Ovary (tissue), 9 donors: ENCODE results near the gene KLHL17. TPM values are rescaled to one million over a fixed set of nuclear protein-coding genes. Genes with fewer than 3 reads are reported as not detected.
A peak's percentile ranks its signal among the peaks of the same experiment; 100 is the strongest.
"Not testable (repeated sequence)": the region's sequence is repeated elsewhere in the genome, so short reads cannot be mapped to it uniquely, and the experiment has no call there.

ENCODE experiments used
- DNase-seq, 5 donors: peaks; one replicate each; pipeline ENCODE4 v3.0.0-alpha.2; 2019 to 2020
- H3K27ac ChIP-seq, 2 donors: fragments of 200-600 bp; one replicate each; pipeline versions ENCODE4 v1.5.1 to v1.8.0; 2019 to 2022
- H3K27me3 ChIP-seq: fragments of 200-600 bp; one replicate; pipeline ENCODE4 v1.8.0; 2022
- H3K36me3 ChIP-seq: fragments of 200-600 bp; sonication (generic); one replicate; pipeline ENCODE4 v1.5.1; 2019
- H3K4me1 ChIP-seq: one replicate; pipeline ENCODE4 v1.8.1; 2013; ENCODE audit warnings: mild to moderate bottlenecking, moderate library complexity; ENCODE audit not compliant: insufficient read depth
- H3K4me3 ChIP-seq: fragments of 200-600 bp; sonication (generic); one replicate; pipeline ENCODE4 v1.5.1; 2017
- H3K9me3 ChIP-seq, 2 donors: fragments of 200-600 bp in 1 of 2; sonication (generic) in 1 of 2; one replicate each; pipeline versions ENCODE4 v1.5.1 to v1.8.1; 2013 to 2019; ENCODE audit warnings: mild to moderate bottlenecking in 1 of 2, moderate library complexity in 1 of 2
- EP300 ChIP-seq: sonication (generic); formaldehyde crosslinking; IDR thresholded peaks from one replicate; pipeline ENCODE4 v1.6.1; 2017; ENCODE audit warnings: antibody characterized with exemption
- POLR2A ChIP-seq: fragments of 450-650 bp; IDR thresholded peaks from one replicate; pipeline ENCODE4 v1.6.1; 2017; ENCODE audit warnings: antibody characterized with exemption, mild to moderate bottlenecking, moderate library complexity
- WGBS, 3 donors: extraction: QIAGEN DNeasy Blood & Tissue Kit in 1 of 3; methylation state at CpG; one replicate each; pipeline versions ENCODE4 v1.1.5 to v1.1.7; 2013 to 2017; 5-methylcytosine and 5-hydroxymethylcytosine counted together
- intact Hi-C, 4 donors: fragments of 100-400 bp; cut with DNase I; formaldehyde crosslinking; loops; one replicate each; pipeline versions ENCODE4 v1.11.0 to v1.15.1; 2022 to 2023
- polyA plus RNA-seq, 2 donors: library from polyadenylated mRNA; stranded (reverse); fragments of 200-250 nt in 1 of 2; fragments of 350-450 nt in 1 of 2; fragmentation: Illumina TruSeq in 1 of 2; extraction: RNeasy Lipid Tissue Mini Kit (QIAGEN cat#74804) in 1 of 2; gene quantifications; one replicate each; pipeline ENCODE4 v1.2.3, GENCODE V29; 2013 to 2014
- total RNA-seq, 7 donors: library from RNA; depleted of rRNA in 2 of 7; stranded (reverse); fragments of >200 nt in 2 of 7; fragmentation: NEBNext Ultra II Directional in 3 of 7; extraction: Animal tissue kit (Norgen Biotek cat#: 25700) in 3 of 7; gene quantifications; one replicate each; pipeline versions ENCODE4 v1.1.0 to v1.2.4, GENCODE V29; 2016 to 2023
- TF ChIP-seq, protein P1 (sequence below), 3 donors: fragments of 450-650 bp in 2 of 3; fragments of 200-600 bp in 1 of 3; IDR thresholded peaks; one replicate each; pipeline versions ENCODE4 v1.5.1 to v1.8.0; 2016 to 2022; ENCODE audit warnings: antibody characterized with exemption in 3 of 3, mild to moderate bottlenecking in 1 of 3
- donor health status: DM: no; HTN: no; CAD: no; lungs with moderate emphysema.
- donor health status: DM: no; HTN: no; CAD: no.
- donor health status: Bipolar disorder and iron deficiency.
- donor health status: DM: yes; HTN: yes; CAD: no.
- donor health status: DM: no; HTN: no; CAD: no.
- donor health status: DM: yes; HTN: yes; CAD: no.

Gene KLHL17
- total and polyA plus RNA-seq, 9 donors, result 0.13 to 6.7 (median 2.1) TPM

DNA sequence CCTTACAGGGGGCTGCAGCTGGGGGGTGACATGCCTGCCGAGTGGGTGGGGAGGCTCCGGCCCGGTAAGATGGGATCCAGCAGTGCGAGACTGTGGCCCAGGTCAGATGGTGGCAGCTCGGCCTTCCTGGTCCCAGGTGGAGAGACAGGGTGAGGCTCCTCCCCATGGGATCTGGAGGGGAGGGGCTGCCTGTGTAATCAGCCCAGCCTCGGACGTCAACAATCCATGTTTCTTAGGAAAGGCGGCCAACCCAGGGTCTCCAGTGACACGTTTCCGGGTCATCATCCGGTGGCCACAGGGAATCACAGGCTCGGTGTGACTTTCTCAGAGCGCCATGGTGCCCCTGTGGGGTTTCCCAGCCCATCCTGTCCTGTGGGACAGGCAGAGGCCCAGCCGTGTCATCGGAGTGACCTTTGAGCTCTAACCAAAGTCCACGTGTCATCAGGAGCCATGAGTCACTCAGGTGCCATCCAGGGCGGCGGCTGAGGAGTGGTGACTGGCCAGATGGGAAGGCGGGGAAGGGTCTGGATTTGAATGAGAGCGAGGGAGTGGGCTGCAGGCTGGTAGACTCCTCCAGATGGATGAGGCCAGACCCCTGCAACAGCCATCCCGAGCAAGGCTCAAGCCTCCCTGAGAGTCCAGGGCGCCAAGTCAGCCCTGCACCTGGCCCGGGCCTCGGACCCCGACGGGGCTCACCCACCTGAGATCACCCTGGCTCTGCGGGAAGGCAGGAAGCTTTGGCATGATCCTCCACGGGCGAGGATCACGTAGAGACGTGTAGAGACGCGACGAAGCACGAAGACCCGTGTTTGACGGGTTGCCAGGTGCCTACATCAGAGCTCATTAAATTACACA, 46.1 kb downstream of the KLHL17 start:
- Histone ChIP-seq H3K36me3 (no peaks in the 10 kb centered on the region), H3K27me3 (no peaks in the 10 kb centered on the region), H3K27ac (no peak overlapping the region), H3K9me3 (no peaks in the 10 kb centered on the region), H3K4me1 (no peaks in the 10 kb centered on the region), H3K4me3 (no peak overlapping the region)
- TF ChIP-seq, protein P1, sequence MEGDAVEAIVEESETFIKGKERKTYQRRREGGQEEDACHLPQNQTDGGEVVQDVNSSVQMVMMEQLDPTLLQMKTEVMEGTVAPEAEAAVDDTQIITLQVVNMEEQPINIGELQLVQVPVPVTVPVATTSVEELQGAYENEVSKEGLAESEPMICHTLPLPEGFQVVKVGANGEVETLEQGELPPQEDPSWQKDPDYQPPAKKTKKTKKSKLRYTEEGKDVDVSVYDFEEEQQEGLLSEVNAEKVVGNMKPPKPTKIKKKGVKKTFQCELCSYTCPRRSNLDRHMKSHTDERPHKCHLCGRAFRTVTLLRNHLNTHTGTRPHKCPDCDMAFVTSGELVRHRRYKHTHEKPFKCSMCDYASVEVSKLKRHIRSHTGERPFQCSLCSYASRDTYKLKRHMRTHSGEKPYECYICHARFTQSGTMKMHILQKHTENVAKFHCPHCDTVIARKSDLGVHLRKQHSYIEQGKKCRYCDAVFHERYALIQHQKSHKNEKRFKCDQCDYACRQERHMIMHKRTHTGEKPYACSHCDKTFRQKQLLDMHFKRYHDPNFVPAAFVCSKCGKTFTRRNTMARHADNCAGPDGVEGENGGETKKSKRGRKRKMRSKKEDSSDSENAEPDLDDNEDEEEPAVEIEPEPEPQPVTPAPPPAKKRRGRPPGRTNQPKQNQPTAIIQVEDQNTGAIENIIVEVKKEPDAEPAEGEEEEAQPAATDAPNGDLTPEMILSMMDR (IDR thresholded peaks at IDR 0.05), result no peak
- intact Hi-C loops, result no loop called here
- DNase-seq, result peak in 4 of 5 donors; percentile 8 to 29 (median 25)
- WGBS, 3 donors, result 76 to 81% (median 78%) methylated on average over 37 of the region's 37 CpGs

DNA sequence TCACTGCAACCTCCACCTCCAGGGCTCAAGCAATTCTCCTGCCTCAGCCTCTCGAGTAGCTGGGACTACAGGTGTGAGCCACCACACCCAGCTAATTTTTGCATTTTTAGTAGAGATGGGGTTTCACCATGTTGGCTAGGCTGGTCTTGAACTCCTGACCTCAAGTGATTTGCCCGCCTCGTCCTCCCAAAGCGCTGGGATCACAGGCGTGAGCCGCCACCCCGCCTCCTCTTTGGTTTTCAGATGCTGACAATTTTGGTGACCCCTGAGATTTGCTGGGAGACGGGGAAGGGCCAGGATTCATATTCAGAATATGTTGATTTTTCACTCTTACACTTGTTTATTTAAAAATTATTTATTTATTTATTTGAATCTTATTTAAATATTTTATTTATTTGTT, 49.7 kb downstream of the KLHL17 start:
- H3K27me3 ChIP-seq, H3K4me1 ChIP-seq, intact Hi-C loops, H3K36me3 ChIP-seq, H3K9me3 ChIP-seq, DNase-seq, H3K4me3 ChIP-seq, H3K27ac ChIP-seq: not testable (repeated sequence)
- 88 to 92% (median 92%) methylated on average over 8 of the region's 8 CpGs for WGBS, 3 donors

DNA sequence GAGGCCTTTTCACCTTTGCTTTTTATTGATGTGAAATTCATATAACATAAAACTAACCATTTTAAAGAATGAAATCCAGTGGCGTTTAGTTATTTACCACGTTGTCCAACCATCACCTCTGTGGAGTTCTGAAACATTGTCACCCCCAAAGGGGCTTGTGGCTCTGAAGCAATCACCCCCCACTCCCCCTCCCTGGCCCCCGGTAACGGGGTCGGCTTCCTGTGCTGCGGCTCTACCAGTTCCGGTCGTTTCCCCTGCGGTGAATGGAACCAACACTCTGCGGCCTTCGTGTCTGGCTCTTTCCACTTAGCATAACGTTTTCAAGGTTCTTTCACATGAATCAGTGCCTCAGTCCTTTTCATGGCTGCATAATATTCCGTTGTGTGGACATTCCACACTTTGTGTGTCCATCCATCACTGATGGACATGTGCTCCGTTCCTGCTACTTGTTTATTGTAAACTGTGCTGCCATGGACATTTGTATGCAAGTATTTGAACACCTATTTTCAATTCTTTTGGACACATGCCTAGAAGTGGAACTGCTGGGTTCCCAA, 51.1 kb downstream of the KLHL17 start:
- Histone ChIP-seq H3K4me1 (peaks cover 4% of the 10 kb centered on the region), H3K27me3 (no peaks in the 10 kb centered on the region), H3K9me3 (no peaks in the 10 kb centered on the region), H3K27ac (no peak overlapping the region), H3K4me3 (no peak overlapping the region), H3K36me3 (no peaks in the 10 kb centered on the region)
- DNase-seq, result peak in 2 of 5 donors; percentile 6 to 27
- 82 to 88% (median 83%) methylated on average over 14 of the region's 14 CpGs for WGBS, 3 donors
- TF ChIP-seq, protein P1 (IDR thresholded peaks at IDR 0.05), result no peak
- no peak for TF ChIP-seq EP300
- no peak for TF ChIP-seq POLR2A
- intact Hi-C loops, result no loop called here

DNA sequence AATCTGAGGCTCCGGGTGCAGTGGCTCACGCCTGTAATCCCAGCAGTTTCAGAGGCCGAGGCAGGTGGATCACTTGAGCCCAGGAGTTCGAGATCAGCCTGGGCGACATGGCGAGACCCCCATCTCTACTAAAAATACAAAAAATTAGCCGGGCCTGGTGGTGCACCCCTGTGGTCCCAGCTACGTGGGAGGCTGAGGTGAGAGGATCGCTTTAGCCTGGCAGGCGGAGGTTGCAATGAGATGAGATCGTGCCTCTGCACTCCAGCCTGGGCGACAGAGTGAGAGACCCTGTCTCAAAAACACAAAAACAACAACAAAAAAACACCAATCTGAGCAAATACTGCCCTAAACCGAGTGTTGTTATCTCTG, 52.3 kb downstream of the KLHL17 start:
- H3K27me3 ChIP-seq, H3K4me1 ChIP-seq, H3K9me3 ChIP-seq, intact Hi-C loops, H3K36me3 ChIP-seq: not testable (repeated sequence)
- DNase-seq, result peak in 2 of 5 donors; percentile 11 to 38
- H3K27ac ChIP-seq, result peak overlapping the region in 1 of 2 donors; percentile 57
- peak overlapping the region; percentile 67 for H3K4me3 ChIP-seq
- WGBS, 3 donors, result 33 to 44% (median 35%) methylated on average over 13 of the region's 13 CpGs

DNA sequence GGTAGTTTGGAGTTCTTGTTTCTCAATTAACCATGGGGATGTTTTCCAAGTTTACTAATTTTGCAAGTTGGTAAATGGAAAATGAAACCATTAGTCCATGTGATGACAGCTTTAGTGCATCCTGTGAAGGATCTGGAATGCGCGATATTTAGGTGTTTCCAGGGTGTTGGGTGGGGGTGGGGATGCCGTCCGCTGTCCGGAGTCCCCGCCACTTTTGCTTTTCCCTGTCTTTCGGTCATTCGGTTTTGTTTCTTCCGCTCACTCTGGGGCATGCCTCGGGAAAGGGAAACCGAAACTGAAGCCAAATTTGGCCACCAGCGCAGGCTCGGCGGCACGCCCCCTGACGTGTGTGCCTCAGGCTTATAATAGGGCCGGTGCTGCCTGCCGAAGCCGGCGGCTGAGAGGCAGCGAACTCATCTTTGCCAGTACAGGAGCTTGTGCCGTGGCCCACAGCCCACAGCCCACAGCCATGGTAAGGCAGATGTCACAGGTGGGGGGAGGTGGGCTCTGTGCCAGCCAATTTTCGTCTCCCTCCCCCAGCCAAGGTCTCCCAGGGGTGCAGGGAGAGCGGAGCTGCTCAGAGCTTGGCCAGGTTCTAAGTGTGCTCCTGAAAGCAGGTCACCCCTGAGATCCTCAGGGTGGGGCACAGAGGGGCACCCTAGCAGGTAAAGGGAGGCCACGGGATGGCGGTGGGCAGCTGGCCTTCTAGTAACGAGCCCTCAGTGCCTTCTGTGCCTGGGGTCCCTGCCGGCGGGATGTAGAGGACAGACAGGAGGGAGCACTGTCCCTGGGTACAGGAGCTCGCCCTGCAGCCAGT, 52.9 kb downstream of the KLHL17 start, which contains the start of gene ISG15:
Gene ISG15 (plus strand): TSS at position 393 of the 817 bp plus-strand sequence. CDS start 77 bp downstream, at position 470.
- Histone ChIP-seq H3K36me3 (no peaks in the 10 kb centered on the region), H3K9me3 (no peaks in the 10 kb centered on the region), H3K4me1 (peaks cover 4% of the 10 kb centered on the region), H3K27ac (peak within 1 kb of the TSS; percentile 14 to 57), H3K4me3 (peak within 1 kb of the TSS; percentile 67), H3K27me3 (no peaks in the 10 kb centered on the region)
- intact Hi-C loops, result no loop called here
- no peak for TF ChIP-seq EP300
- TF ChIP-seq, protein P1 (IDR thresholded peaks at IDR 0.05), result no peak
- TF ChIP-seq POLR2A, result no peak
- WGBS, 3 donors, result 0 to 2% (median 1%) methylated on average over 28 to 30 of the region's 30 CpGs
- peak; percentile 84 to 90 (median 88) for DNase-seq
